Right lobe of liver (tissue), 6 donors: ENCODE results near the gene INAFM1. TPM values are rescaled to one million over a fixed set of nuclear protein-coding genes. Genes with fewer than 3 reads are reported as not detected.
A peak's percentile ranks its signal among the peaks of the same experiment; 100 is the strongest.

Experiments
- ATAC-seq, 4 donors: fragments of 200-7000 bp; cut with Tn5 transposase; one replicate each; pipeline ENCODE4 v1.9.1; 2020; ENCODE audit warnings: mild to moderate bottlenecking in 4 of 4, moderate library complexity in 4 of 4
- DNase-seq, 3 donors: peaks; one replicate each; pipeline ENCODE4 v3.0.0-alpha.2; 2020
- H3K27ac ChIP-seq, 3 donors: fragments of 200-600 bp; one replicate each; pipeline ENCODE4 v1.8.0; 2022
- H3K27me3 ChIP-seq, 2 donors: fragments of 200-600 bp; one replicate each; pipeline ENCODE4 v1.8.0; 2022
- H3K36me3 ChIP-seq, 4 donors: fragments of 200-600 bp; sonication (generic) in 1 of 4; one replicate each; pipeline versions ENCODE4 v1.5.1 to v1.8.0; 2017 to 2022; ENCODE audit warnings: control low read depth in 1 of 4
- H3K4me1 ChIP-seq, 4 donors: fragments of 200-600 bp; sonication (generic) in 1 of 4; one replicate each; pipeline versions ENCODE4 v1.5.1 to v1.8.0; 2017 to 2022; ENCODE audit warnings: control low read depth in 1 of 4
- H3K4me3 ChIP-seq, 3 donors: fragments of 200-600 bp; one replicate each; pipeline ENCODE4 v1.8.0; 2022
- H3K9me3 ChIP-seq, 4 donors: fragments of 200-600 bp; sonication (generic) in 1 of 4; one replicate each; pipeline versions ENCODE4 v1.5.1 to v1.8.0; 2017 to 2022; ENCODE audit warnings: control low read depth in 1 of 4
- CTCF ChIP-seq, 4 donors: fragments of 200-600 bp in 3 of 4; fragments of 450-650 bp in 1 of 4; IDR thresholded peaks; one replicate each; pipeline versions ENCODE4 v1.5.1 to v1.8.0; 2016 to 2022; ENCODE audit warnings: antibody characterized with exemption in 4 of 4, mild to moderate bottlenecking in 2 of 4
- POLR2A ChIP-seq: fragments of 450-650 bp; IDR thresholded peaks from one replicate; pipeline ENCODE4 v1.6.1; 2017; ENCODE audit warnings: antibody characterized with exemption, mild to moderate bottlenecking
- WGBS: methylation state at CpG from one replicate; pipeline ENCODE4 v1.1.6; 2018; ENCODE audit warnings: low coverage, low lambda C conversion rate; ENCODE audit not compliant: insufficient coverage; ENCODE audit errors: missing lambda C conversion rate; 5-methylcytosine and 5-hydroxymethylcytosine counted together
- intact Hi-C, 2 donors: fragments of 100-400 bp; cut with DNase I; formaldehyde crosslinking; loops; one replicate each; pipeline versions ENCODE4 v1.11.2 to v1.14.1; 2022
- total RNA-seq, 6 experiments: library from RNA; depleted of rRNA in 2 of 6; stranded (reverse); fragments of >200 nt in 2 of 6; fragmentation: NEBNext Ultra II Directional in 3 of 6; extraction: Animal tissue kit (Norgen Biotek cat#: 25700) in 3 of 6; gene quantifications; one replicate each; pipeline versions ENCODE4 v1.1.0 to v1.2.4, GENCODE V29; 2016 to 2023
- donor health status: DM: no; HTN: yes; CAD: no.
- donor health status: DM: no; HTN: no; CAD: no.
- donor health status: DM: no; HTN: no; CAD: no.
- donor health status: DM: no; HTN: yes; CAD: no.
- donor health status: DM: no; HTN: yes; CAD: no.

INAFM1 gene
- total RNA-seq, 6 experiments from 2014 or later: 2.2 to 5.8 (median 4.4) TPM

- WGBS: 0% methylated on average over 11 of the region's 84 CpGs
- H3K27me3 ChIP-seq: no peaks in the 10 kb centered on the region
- no peak for TF ChIP-seq POLR2A
- peak; percentile 72 to 95 (median 86) for TF ChIP-seq CTCF (IDR thresholded peaks at IDR 0.05)
These were observed 44.4 kb upstream of the INAFM1 start for GRCh38 chr19:47230054-47230920.

DNA sequence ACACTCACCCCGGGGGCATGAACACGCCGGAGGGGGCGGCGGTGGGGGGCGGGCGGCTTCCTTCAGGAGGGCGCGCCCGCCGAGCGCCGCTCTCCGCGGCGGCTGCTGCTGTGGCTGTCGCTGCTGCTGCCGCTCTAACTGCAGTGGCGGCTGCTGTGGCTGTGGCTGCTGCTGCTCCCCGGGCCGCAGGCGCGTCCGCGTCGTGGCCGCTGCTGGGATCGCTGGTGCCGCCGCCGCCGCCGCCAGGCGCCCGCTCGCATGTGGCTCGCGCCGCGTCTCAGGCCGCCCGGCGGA lies 43.8 kb upstream of the INAFM1 start, which contains the start of gene BBC3:
TSS of gene BBC3 (minus strand) at position 279 of the 294 bp plus-strand sequence. CDS start 2,768 bp downstream, outside the sequence.
- H3K4me3 ChIP-seq: peak within 1 kb of the TSS; percentile 77 to 97 (median 93)
- intact Hi-C loops: no loop called here
- no peak for ATAC-seq
- TF ChIP-seq POLR2A: peak; percentile 66
- no peak for TF ChIP-seq CTCF (IDR thresholded peaks at IDR 0.05)
- H3K27ac ChIP-seq: peak within 1 kb of the TSS; percentile 56 to 80 (median 70)
- WGBS: 7% methylated on average over 3 of the region's 43 CpGs
- peaks cover 0 to 22% (median 12%) of the 10 kb centered on the region in 4 donors for H3K4me1 ChIP-seq
- no peaks in the 10 kb centered on the region for H3K9me3 ChIP-seq
- no peak for DNase-seq
- no peaks in the 10 kb centered on the region for H3K36me3 ChIP-seq
- no peaks in the 10 kb centered on the region for H3K27me3 ChIP-seq

More at GRCh38 chr19:47230054-47230920, 44.4 kb upstream of the INAFM1 start:
- Histone ChIP-seq H3K9me3 (no peaks in the 10 kb centered on the region), H3K4me3 (peak overlapping the region; percentile 77 to 97 (median 93)), H3K4me1 (peaks cover 0 to 27% (median 14%) of the 10 kb centered on the region in 4 donors), H3K27ac (peak overlapping the region; percentile 56 to 80 (median 70)), H3K36me3 (no peaks in the 10 kb centered on the region)
- intact Hi-C loops: no loop called here
- DNase-seq: peak; percentile 80 to 85 (median 80)
- ATAC-seq: no peak

GRCh38 chr19:47231215-47232054 lies 43.2 kb upstream of the INAFM1 start:
- Histone ChIP-seq H3K27ac (peak overlapping the region; percentile 44 to 80 (median 67)), H3K9me3 (no peaks in the 10 kb centered on the region), H3K36me3 (no peaks in the 10 kb centered on the region), H3K4me1 (peaks cover 0 to 22% (median 12%) of the 10 kb centered on the region in 4 donors), H3K4me3 (peak overlapping the region; percentile 36 to 97 (median 77)), H3K27me3 (no peaks in the 10 kb centered on the region)
- intact Hi-C loops: no loop called here
- ATAC-seq (peak; percentile 48 to 70 (median 62)), DNase-seq (peak; percentile 93 to 96 (median 95))
- WGBS: 0% methylated on average over 3 of the region's 51 CpGs
- TF ChIP-seq POLR2A: peak; percentile 50
- TF ChIP-seq CTCF (IDR thresholded peaks at IDR 0.05): no peak

GRCh38 chr19:47232422-47233211 lies 42.1 kb upstream of the INAFM1 start:
- Histone ChIP-seq H3K27me3 (no peaks in the 10 kb centered on the region), H3K27ac (peak overlapping the region in 1 of 3 donors; percentile 54), H3K4me3 (no peak overlapping the region), H3K9me3 (no peaks in the 10 kb centered on the region), H3K36me3 (no peaks in the 10 kb centered on the region), H3K4me1 (peaks cover 0 to 14% (median 6%) of the 10 kb centered on the region in 4 donors)
- WGBS: 59% methylated on average over 9 of the region's 16 CpGs
- intact Hi-C loops: no loop called here
- TF ChIP-seq POLR2A: no peak
- TF ChIP-seq CTCF (IDR thresholded peaks at IDR 0.05): no peak
- DNase-seq: no peak
- ATAC-seq: peak in 1 of 4 donors; percentile 6
